OCI-LY3 (cell line): ENCODE measurements around the gene KCMF1.

Source experiments
- CTCF ChIP-seq: fragments of 200-600, 300-600 bp; sonication (generic); IDR thresholded peaks from 2 replicates; pipeline ENCODE4 v1.5.1; 2014; ENCODE audit warnings: antibody characterized with exemption, low read length, low read depth
- EZH2phosphoT487 ChIP-seq: fragments of 200-600 bp; shearing (Covaris generic); IDR thresholded peaks from 2 replicates; pipeline ENCODE4 v1.6.1; 2018; ENCODE audit warnings: antibody characterized with exemption, mixed run types, low read depth

GRCh38 chr2:85009019-85009618 is 38.2 kb downstream of the KCMF1 start:
- TF ChIP-seq CTCF (no peak), EZH2phosphoT487 (no peak)
